GM21737 (cell line): ENCODE data around the gene TRAF3IP3.

Source experiments
- ATAC-seq: cut with Tn5 transposase; IDR thresholded peaks from one replicate; pipeline ENCODE4 v1.9.1; 2021; ENCODE audit warnings: mild to moderate bottlenecking, moderate library complexity; ENCODE audit not compliant: unreplicated experiment

Gene TRAF3IP3

GRCh38 chr1:209766051-209766450 is 10.2 kb downstream of the TRAF3IP3 start:
- no peak for ATAC-seq

DNA sequence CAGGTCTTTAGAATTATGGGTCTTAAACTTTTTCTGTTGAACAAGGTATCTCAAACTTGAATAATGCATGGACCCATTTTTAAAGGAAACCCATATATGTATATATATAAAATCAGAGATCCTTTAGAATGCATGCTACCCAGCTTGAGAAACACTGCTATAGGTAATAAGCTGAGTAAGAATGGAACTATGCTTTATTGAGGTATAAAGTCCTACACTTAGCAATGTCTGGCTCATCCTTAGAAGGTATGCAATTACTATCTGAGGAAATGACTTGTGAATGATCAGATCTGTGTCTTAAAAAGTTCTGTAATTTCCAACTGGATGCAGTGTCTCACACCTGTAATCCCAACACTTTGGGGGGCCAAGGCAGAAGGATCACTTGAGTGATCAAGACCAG is 11.2 kb downstream of the TRAF3IP3 start:
- no peak for ATAC-seq

DNA sequence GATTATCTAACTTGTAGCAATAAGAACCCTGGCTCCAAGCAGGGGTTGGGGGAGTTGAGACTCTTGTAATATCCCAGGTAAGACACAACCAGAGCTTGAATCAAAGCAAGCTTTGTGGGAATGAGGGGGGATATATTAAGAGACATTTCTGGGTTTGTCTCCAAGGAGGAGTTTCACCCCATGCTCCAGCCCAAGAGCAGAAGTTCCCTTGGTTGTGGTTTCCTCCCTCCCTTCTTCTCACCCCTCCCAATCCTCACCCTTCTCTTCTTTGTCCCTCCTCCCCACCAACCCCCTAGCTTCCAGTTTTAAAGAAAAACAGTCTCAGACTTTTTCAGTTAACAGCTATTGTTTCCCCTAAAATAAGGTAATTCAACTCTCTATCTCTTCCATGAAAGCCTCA is 11.9 kb downstream of the TRAF3IP3 start:
- ATAC-seq = no peak

DNA sequence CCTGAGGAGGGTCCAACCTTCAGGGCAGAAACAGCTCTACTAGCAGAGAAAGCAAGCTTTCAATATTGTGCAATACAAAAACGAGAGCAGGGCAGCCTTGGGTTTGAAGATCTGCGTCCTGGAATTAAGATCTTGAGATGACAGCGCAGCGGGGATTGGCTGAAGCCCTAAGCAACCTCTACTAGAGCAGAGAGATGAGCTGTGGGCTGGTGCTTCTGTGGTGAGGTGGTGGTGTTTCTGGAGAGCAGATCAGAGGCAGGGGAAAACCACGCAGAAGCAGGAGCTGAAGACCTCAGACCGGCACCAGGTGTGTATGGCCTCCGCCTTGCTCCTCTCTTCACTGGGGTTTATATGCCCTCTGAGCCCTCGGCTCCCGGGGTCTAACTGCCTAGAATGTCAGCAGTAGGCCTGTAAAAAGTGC is 12.5 kb downstream of the TRAF3IP3 start:
- peak; percentile 76 for ATAC-seq

DNA sequence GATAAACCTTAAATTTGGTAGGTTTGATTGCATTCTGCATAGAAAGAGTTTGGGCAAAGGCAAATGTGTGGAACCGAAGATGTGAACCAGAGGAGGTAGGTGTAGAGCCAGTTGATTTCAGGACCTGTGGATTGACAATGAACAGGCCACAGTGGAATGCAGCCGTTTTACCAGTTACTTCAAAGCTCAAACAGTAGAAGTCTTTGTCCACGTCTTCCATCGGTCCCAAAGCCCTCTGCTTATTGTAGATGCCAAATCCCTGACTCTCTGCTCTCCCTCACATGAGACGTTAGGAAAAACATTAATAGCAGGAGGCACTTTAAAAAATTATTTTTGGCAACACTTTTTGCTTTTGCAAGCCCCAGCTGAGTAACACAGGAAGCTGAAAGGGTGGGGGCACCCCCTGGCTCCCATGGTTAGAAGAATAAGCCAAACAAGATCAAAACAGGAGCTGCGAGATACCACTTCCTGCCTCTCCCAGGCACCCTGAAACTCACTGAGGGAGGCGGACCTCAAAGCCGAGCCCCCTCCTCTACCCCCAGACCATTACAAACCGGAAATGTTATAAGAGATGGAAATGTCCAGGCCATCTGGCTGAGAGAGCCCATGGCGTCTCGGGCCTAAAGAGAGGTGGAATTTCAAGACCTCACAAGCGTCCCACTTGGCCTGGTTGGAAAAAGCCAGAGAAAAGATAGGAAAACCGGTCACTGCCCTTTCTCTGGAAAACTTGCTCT is 13.5 kb downstream of the TRAF3IP3 start:
- ATAC-seq = peak; percentile 75

DNA sequence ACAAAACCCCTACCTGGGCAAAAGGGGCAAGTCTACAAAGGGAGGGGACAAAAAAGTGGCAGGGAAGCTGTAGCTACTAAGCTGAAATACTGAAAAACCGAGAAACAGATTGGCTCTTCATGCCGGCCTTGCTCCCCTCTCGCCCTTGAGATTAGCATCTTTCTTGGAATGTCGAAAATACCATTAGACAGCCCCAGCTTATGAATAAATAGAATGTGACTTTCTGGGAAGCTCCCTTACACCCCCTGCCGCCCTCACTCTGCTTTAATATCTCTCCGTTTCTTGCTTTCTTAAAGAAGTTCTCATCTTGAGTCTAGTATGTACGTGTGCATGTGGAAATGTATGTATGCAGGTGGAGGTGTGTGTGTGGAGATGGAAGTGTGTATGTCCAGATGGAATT is 14.1 kb downstream of the TRAF3IP3 start:
- no peak for ATAC-seq

DNA sequence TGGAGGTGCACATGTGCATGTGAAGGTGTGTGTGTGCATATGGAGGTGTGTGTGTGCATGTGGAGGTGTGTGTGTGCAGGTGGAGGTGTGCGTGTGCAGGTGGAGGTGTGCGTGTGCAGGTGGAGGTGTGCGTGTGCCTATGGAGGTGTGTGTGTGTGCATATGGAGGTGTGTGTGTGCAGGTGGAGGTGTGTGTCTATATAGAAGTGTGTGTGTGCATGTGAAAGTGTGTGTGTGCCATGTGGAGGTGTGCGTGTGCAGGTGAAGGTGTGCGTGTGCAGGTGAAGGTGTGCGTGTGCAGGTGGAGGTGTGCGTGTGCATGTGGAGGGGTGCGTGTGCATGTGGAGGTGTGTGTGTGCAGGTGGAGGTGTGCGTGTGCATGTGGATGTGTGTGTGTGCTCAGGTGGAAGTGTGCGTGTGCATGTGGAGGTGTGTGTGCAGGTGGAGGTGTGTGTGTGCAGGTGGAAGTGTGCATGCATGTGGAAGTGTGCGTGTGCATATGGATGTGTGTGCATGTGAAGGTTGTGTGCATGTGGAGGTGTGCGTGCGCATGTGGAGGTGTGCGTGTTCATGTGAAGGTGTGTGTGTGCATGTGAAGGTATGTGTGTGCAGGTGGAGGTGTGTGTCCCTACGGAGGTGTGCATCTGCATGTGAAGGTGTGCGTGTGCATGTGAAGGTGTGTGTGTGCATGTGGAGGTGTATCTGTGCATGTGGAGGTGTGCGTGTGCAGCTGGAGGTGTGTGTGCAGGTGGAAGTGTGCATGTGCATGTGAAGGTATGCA is 15.0 kb downstream of the TRAF3IP3 start:
- ATAC-seq = no peak

DNA sequence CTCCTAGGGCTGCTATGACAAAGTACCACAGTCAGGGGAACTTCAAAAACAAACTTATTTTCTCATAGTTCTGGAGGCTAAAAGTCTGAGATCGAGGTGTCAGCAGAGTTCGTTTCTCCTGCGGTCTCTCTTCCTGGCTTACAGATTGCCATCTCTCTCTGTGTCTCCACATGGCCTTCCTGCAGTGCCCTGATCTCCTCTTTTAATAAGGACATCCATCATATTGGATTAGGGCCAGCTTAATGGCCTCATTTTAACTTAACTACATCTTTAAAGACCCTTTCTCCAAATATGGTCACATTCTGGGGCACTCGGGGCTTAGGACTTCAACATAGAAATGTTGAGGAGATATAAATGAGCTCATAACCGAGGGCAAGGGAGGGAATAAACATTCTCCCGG is 16.3 kb downstream of the TRAF3IP3 start:
- no peak for ATAC-seq

- peak; percentile 50 for ATAC-seq
Observed at GRCh38 chr1:209774592-209774991, 18.7 kb downstream of the TRAF3IP3 start.

DNA sequence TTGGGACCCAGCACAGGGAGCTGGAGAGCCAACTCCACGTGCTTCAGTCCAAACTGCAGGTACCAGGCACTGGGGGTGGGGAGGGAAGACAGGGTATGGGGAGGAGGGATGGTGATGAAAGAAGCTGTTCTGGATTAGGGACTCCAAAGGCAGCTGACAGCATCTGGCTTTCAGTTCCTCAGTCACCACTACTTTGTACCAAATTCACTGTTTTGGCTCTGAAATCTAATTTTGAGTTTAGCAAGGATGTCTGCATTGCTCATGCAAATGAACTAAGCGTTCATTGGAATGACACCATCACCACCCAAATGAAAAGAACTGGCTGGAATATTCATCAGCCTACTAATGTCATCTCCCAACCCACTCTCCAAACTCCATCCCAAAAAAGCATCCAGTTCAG is 19.8 kb downstream of the TRAF3IP3 start:
- ATAC-seq = no peak

GRCh38 chr1:209777587-209777986 is 21.7 kb downstream of the TRAF3IP3 start:
- ATAC-seq = no peak

DNA sequence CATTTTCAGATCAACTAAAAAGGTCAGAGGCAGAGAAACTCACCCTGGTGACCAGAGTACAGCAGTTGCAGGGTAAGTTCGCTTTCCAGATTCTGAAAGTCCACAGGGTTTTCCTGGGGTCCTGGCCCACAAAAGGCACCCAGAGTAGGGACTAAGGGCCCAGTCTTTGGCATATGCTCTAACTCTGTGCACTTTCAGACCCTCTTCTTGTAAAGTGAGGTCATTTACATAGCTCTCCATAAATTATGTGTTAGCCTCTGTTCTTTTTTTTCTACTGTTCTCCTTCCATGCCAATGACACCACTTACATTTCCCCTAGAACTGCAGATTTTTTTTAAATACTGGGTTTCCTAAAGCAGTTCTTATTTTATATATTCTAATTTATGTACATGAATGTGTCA is 22.2 kb downstream of the TRAF3IP3 start:
- ATAC-seq = no peak

GRCh38 chr1:209780268-209780667 is 24.4 kb downstream of the TRAF3IP3 start:
- no peak for ATAC-seq

GRCh38 chr1:209783386-209783785 is 27.5 kb downstream of the TRAF3IP3 start:
- no peak for ATAC-seq

GRCh38 chr1:209784265-209785169 is 28.7 kb downstream of the TRAF3IP3 start, which contains the start of gene C1orf74:
Gene C1orf74 (minus strand): TSS chr1:209784559. CDS start chr1:209783634, 925 bp downstream.
- ATAC-seq = peak; percentile 99

GRCh38 chr1:209785592-209785991 is 29.7 kb downstream of the TRAF3IP3 start:
- ATAC-seq = no peak

DNA sequence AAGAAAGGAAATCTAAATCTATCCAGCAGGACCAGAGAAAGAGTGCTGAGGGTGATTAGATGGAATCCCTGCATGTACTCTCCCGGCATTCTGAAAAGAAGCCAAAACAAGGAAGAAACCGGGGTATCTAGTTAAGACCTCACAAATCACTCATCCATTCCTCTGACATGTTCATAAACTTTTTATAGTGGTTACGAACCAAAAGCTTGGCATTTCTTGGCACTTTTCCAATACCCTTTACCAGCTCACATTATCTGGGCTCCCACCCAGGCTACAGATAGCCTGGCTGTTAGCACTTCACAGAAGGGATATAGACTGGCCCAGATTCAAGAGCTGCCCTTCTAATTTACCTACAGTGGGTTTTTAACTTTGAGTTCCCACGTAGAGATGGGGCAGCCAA is 30.3 kb downstream of the TRAF3IP3 start:
- ATAC-seq = no peak

DNA sequence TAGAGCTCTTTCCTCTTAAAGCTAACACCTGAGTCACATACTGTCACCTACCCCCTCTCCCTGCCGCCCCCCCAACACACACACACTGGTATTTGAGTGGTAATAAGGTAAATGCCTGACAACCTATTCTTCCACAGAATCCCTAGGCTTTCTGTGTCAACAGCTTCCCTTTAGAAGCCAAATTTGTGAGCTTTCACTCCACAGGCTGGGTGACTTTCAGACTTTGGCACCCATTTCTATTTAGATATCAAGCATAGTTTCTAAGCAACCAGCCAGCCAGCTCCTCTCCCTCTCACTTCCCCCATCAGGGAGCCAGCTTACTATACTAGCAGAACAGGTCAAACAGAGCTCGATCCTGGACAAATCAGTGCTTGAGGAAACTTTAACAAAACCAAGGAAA is 31.7 kb downstream of the TRAF3IP3 start:
- no peak for ATAC-seq

GRCh38 chr1:209789245-209789644 is 33.4 kb downstream of the TRAF3IP3 start:
- ATAC-seq = no peak

GRCh38 chr1:209790286-209791193 is 34.7 kb downstream of the TRAF3IP3 start:
- no peak for ATAC-seq
